SK-N-MC (cell line): ENCODE measurements around the gene CTNNA2.

ENCODE experiments used
- DNase-seq: peaks from one replicate; pipeline ENCODE4 v3.0.0-alpha.2; 2011; ENCODE audit warnings: low read depth, low spot score
- H3K27ac ChIP-seq: fragments of 200-600 bp; sonication (generic); 2 replicates; pipeline ENCODE4 v1.5.1; 2016; ENCODE audit warnings: mixed run types
- H3K36me3 ChIP-seq: fragments of 200-600 bp; sonication (generic); 2 replicates; pipeline ENCODE4 v1.6.1; 2017; ENCODE audit warnings: antibody characterized with exemption, low read length, mixed read lengths; ENCODE audit not compliant: insufficient read depth
- H3K4me3 ChIP-seq: fragments of 200-600 bp; sonication (generic); 2 replicates; pipeline ENCODE4 v1.5.1; 2016
- H3K9ac ChIP-seq: fragments of 200-600 bp; sonication (generic); 2 replicates; pipeline ENCODE4 v1.8.0; 2017; ENCODE audit warnings: mixed run types, mixed read lengths; ENCODE audit not compliant: insufficient read length
- H3K9me3 ChIP-seq: fragments of 200-600 bp; sonication (generic); 2 replicates; pipeline ENCODE4 v1.6.1; 2017; ENCODE audit warnings: low read depth, mild to moderate bottlenecking, antibody characterized with exemption, low read length, moderate library complexity, mixed read lengths
- EZH2 ChIP-seq: fragments of 200-600 bp; sonication (generic); IDR thresholded peaks from one replicate; pipeline ENCODE4 v1.6.1; 2017; ENCODE audit warnings: antibody characterized with exemption
- FOXP2 ChIP-seq: optimal IDR thresholded peaks from 2 replicates; pipeline ENCODE3; 2011; ENCODE audit warnings: mild to moderate bottlenecking, moderate library complexity; ENCODE audit not compliant: insufficient read depth; ENCODE audit errors: extremely low read length, control extremely low read depth
- POLR2AphosphoS5 ChIP-seq: IDR thresholded peaks from 2 replicates; pipeline ENCODE4 v1.6.1; 2012; ENCODE audit warnings: mild to moderate bottlenecking, low read depth, low read length, borderline replicate concordance

Gene CTNNA2

GRCh38 chr2:79950526-79950925 lies 437.7 kb downstream of the CTNNA2 start:
- no peaks in the 10 kb centered on the region for H3K36me3 ChIP-seq
- DNase-seq, result no peak
- H3K27ac ChIP-seq, result no peak overlapping the region
- TF ChIP-seq EZH2 (no peak), POLR2AphosphoS5 (no peak), FOXP2 (no peak)
- no peaks in the 10 kb centered on the region for H3K9me3 ChIP-seq
- H3K9ac ChIP-seq, result no peak overlapping the region
- no peak overlapping the region for H3K4me3 ChIP-seq

GRCh38 chr2:79952616-79953015 lies 439.8 kb downstream of the CTNNA2 start:
- Histone ChIP-seq H3K36me3 (no peaks in the 10 kb centered on the region), H3K9ac (no peak overlapping the region), H3K27ac (no peak overlapping the region), H3K4me3 (no peak overlapping the region), H3K9me3 (no peaks in the 10 kb centered on the region)
- TF ChIP-seq EZH2, result no peak
- no peak for DNase-seq

- DNase-seq, result no peak
- no peaks in the 10 kb centered on the region for H3K36me3 ChIP-seq
- no peak overlapping the region for H3K9ac ChIP-seq
- no peak for TF ChIP-seq POLR2AphosphoS5
- TF ChIP-seq FOXP2, result no peak
- no peak for TF ChIP-seq EZH2
- no peaks in the 10 kb centered on the region for H3K9me3 ChIP-seq
- no peak overlapping the region for H3K27ac ChIP-seq
- H3K4me3 ChIP-seq, result no peak overlapping the region
These were observed 447.2 kb downstream of the CTNNA2 start for GRCh38 chr2:79960035-79960434.

GRCh38 chr2:79960519-79960918 lies 447.7 kb downstream of the CTNNA2 start:
- no peak for DNase-seq
- Histone ChIP-seq H3K4me3 (no peak overlapping the region), H3K9me3 (no peaks in the 10 kb centered on the region), H3K36me3 (no peaks in the 10 kb centered on the region), H3K27ac (no peak overlapping the region), H3K9ac (no peak overlapping the region)
- TF ChIP-seq FOXP2, result no peak
- no peak for TF ChIP-seq EZH2
- TF ChIP-seq POLR2AphosphoS5, result no peak

- DNase-seq, result no peak
- no peak for TF ChIP-seq FOXP2
These were observed 452.1 kb downstream of the CTNNA2 start for GRCh38 chr2:79964966-79965365.

GRCh38 chr2:79966369-79966768 lies 453.5 kb downstream of the CTNNA2 start:
- no peak for TF ChIP-seq FOXP2
- TF ChIP-seq POLR2AphosphoS5, result no peak
- no peak for TF ChIP-seq EZH2
- Histone ChIP-seq H3K27ac (no peak overlapping the region), H3K36me3 (no peaks in the 10 kb centered on the region), H3K4me3 (no peak overlapping the region), H3K9me3 (no peaks in the 10 kb centered on the region), H3K9ac (no peak overlapping the region)
- DNase-seq, result no peak

More at GRCh38 chr2:79964966-79965365, 452.1 kb downstream of the CTNNA2 start:
- H3K27ac ChIP-seq, result no peak overlapping the region
- no peak overlapping the region for H3K4me3 ChIP-seq
- H3K9ac ChIP-seq, result no peak overlapping the region
- H3K9me3 ChIP-seq, result no peaks in the 10 kb centered on the region
- H3K36me3 ChIP-seq, result no peaks in the 10 kb centered on the region

GRCh38 chr2:79966882-79967281 lies 454.0 kb downstream of the CTNNA2 start:
- TF ChIP-seq EZH2, result no peak
- no peak for TF ChIP-seq POLR2AphosphoS5
- TF ChIP-seq FOXP2, result no peak
- no peak overlapping the region for H3K27ac ChIP-seq
- DNase-seq, result no peak
- H3K9ac ChIP-seq, result no peak overlapping the region
- H3K9me3 ChIP-seq, result no peaks in the 10 kb centered on the region
- H3K36me3 ChIP-seq, result no peaks in the 10 kb centered on the region
- no peak overlapping the region for H3K4me3 ChIP-seq

GRCh38 chr2:79971807-79972206 lies 459.0 kb downstream of the CTNNA2 start:
- TF ChIP-seq EZH2, result no peak
- TF ChIP-seq FOXP2, result no peak
- no peak for TF ChIP-seq POLR2AphosphoS5
- no peak overlapping the region for H3K4me3 ChIP-seq
- no peak overlapping the region for H3K27ac ChIP-seq
- H3K9ac ChIP-seq, result no peak overlapping the region
- H3K9me3 ChIP-seq, result no peaks in the 10 kb centered on the region
- no peaks in the 10 kb centered on the region for H3K36me3 ChIP-seq
- DNase-seq, result no peak

GRCh38 chr2:79972661-79973060 lies 459.8 kb downstream of the CTNNA2 start:
- H3K9me3 ChIP-seq, result no peaks in the 10 kb centered on the region
- no peak overlapping the region for H3K27ac ChIP-seq
- no peaks in the 10 kb centered on the region for H3K36me3 ChIP-seq
- no peak for DNase-seq
- no peak overlapping the region for H3K4me3 ChIP-seq
- no peak overlapping the region for H3K9ac ChIP-seq
- TF ChIP-seq EZH2 (no peak), FOXP2 (no peak), POLR2AphosphoS5 (no peak)
